HG03064 (cell line): ENCODE data around the gene PTPRM.

ENCODE experiments used
- ATAC-seq: cut with Tn5 transposase; IDR thresholded peaks from one replicate; pipeline ENCODE4 v1.9.1; 2021; ENCODE audit warnings: low read depth; ENCODE audit not compliant: unreplicated experiment

Gene PTPRM

GRCh38 chr18:7663366-7664312, 96.5 kb downstream of the PTPRM start:
- ATAC-seq: no peak

- ATAC-seq: no peak
These were observed 99.2 kb downstream of the PTPRM start for GRCh38 chr18:7666195-7666776.

GRCh38 chr18:7668392-7668791, 101.3 kb downstream of the PTPRM start:
- ATAC-seq: no peak

- no peak for ATAC-seq
These were observed 102.2 kb downstream of the PTPRM start for GRCh38 chr18:7669361-7669760.

- no peak for ATAC-seq
These were observed 104.0 kb downstream of the PTPRM start for GRCh38 chr18:7671105-7671504.

GRCh38 chr18:7676253-7676873, 109.2 kb downstream of the PTPRM start:
- ATAC-seq: no peak

GRCh38 chr18:7677001-7677400, 109.9 kb downstream of the PTPRM start:
- ATAC-seq: no peak

GRCh38 chr18:7677424-7677823, 110.3 kb downstream of the PTPRM start:
- ATAC-seq: no peak

- no peak for ATAC-seq
These were observed 111.3 kb downstream of the PTPRM start for GRCh38 chr18:7678389-7678788.

- ATAC-seq: no peak
These were observed 111.7 kb downstream of the PTPRM start for GRCh38 chr18:7678801-7679200.

- no peak for ATAC-seq
These were observed 114.2 kb downstream of the PTPRM start for GRCh38 chr18:7681298-7681697.

GRCh38 chr18:7682321-7682720, 115.2 kb downstream of the PTPRM start:
- no peak for ATAC-seq

GRCh38 chr18:7683753-7684152, 116.6 kb downstream of the PTPRM start:
- no peak for ATAC-seq

GRCh38 chr18:7684357-7684756, 117.2 kb downstream of the PTPRM start:
- ATAC-seq: no peak

GRCh38 chr18:7684966-7685365, 117.8 kb downstream of the PTPRM start:
- ATAC-seq: no peak

- no peak for ATAC-seq
These were observed 119.2 kb downstream of the PTPRM start for GRCh38 chr18:7686278-7686677.

GRCh38 chr18:7688580-7688979, 121.5 kb downstream of the PTPRM start:
- no peak for ATAC-seq

GRCh38 chr18:7691206-7691605, 124.1 kb downstream of the PTPRM start:
- ATAC-seq: no peak

- ATAC-seq: no peak
These were observed 129.7 kb downstream of the PTPRM start for GRCh38 chr18:7696780-7697179.

- ATAC-seq: no peak
These were observed 130.2 kb downstream of the PTPRM start for GRCh38 chr18:7697306-7697705.

GRCh38 chr18:7711495-7711894, 144.4 kb downstream of the PTPRM start:
- ATAC-seq: no peak

- no peak for ATAC-seq
These were observed 153.3 kb downstream of the PTPRM start for GRCh38 chr18:7720395-7720794.
